GM21360 (cell line): ENCODE results near the gene AARS2.

Experiments
- ATAC-seq: cut with Tn5 transposase; IDR thresholded peaks from one replicate; pipeline ENCODE4 v1.9.1; 2021; ENCODE audit warnings: mild to moderate bottlenecking, moderate library complexity; ENCODE audit not compliant: unreplicated experiment

The AARS2 gene

GRCh38 chr6:44301782-44302564, 11.2 kb downstream of the AARS2 start:
- no peak for ATAC-seq

- no peak for ATAC-seq
Observed at GRCh38 chr6:44301106-44301505, 12.0 kb downstream of the AARS2 start.

- ATAC-seq = no peak
Observed at GRCh38 chr6:44300292-44300823, 12.8 kb downstream of the AARS2 start.

- ATAC-seq = no peak
Observed at GRCh38 chr6:44298864-44299263, 14.3 kb downstream of the AARS2 start.

GRCh38 chr6:44298055-44298803, 14.9 kb downstream of the AARS2 start:
- ATAC-seq = no peak

- ATAC-seq = no peak
Observed at GRCh38 chr6:44297063-44298038, 15.8 kb downstream of the AARS2 start.

GRCh38 chr6:44294832-44295791, 18.0 kb downstream of the AARS2 start:
- no peak for ATAC-seq

- no peak for ATAC-seq
Observed at GRCh38 chr6:44292661-44293365, 20.3 kb downstream of the AARS2 start.

GRCh38 chr6:44291841-44292240, 21.3 kb downstream of the AARS2 start:
- ATAC-seq = no peak

- ATAC-seq = no peak
Observed at GRCh38 chr6:44289726-44290260, 23.4 kb downstream of the AARS2 start.

- ATAC-seq = no peak
Observed at GRCh38 chr6:44286747-44287146, 26.4 kb downstream of the AARS2 start.

- ATAC-seq = no peak
Observed at GRCh38 chr6:44286285-44286565, 26.9 kb downstream of the AARS2 start.

- ATAC-seq = no peak
Observed at GRCh38 chr6:44285552-44286284, 27.4 kb downstream of the AARS2 start.

GRCh38 chr6:44284867-44285266, 28.3 kb downstream of the AARS2 start:
- no peak for ATAC-seq

- ATAC-seq = no peak
Observed at GRCh38 chr6:44284121-44284520, 29.0 kb downstream of the AARS2 start.

- ATAC-seq = no peak
Observed at GRCh38 chr6:44278774-44279697, 34.1 kb downstream of the AARS2 start.

- no peak for ATAC-seq
Observed at GRCh38 chr6:44278315-44278714, 34.8 kb downstream of the AARS2 start.
